HEK293 (cell line): ENCODE results near the gene FSD1.

ENCODE experiments used
- CTCF ChIA-PET: fragments of 350-600 bp; formaldehyde crosslinking; extraction: SDS; loops from one replicate; lab custom pipeline; 2021; ENCODE audit warnings: antibody characterized with exemption; lab: Yijun Ruan, JAX
- POLR2A ChIA-PET: fragments of 300-600 bp; formaldehyde crosslinking; extraction: SDS; loops from one replicate; lab custom pipeline; 2020; ENCODE audit warnings: antibody characterized with exemption, inconsistent platforms; lab: Yijun Ruan, JAX
- H3K27ac ChIP-seq: fragments of 200-500 bp; sonication (Bioruptor generic); 2 replicates; pipeline ENCODE4 v1.5.1; 2014; ENCODE audit warnings: low read depth, low read length, control low read depth, inconsistent platforms; ENCODE audit errors: extremely low read depth
- H3K36me3 ChIP-seq, 2 experiments: fragments of 200-500 bp in 1 of 2; sonication (Bioruptor generic) in 1 of 2; 1 replicate in 1 of 2; 2 replicates in 1 of 2; pipeline ENCODE4 v1.5.1; 2014 to 2017; ENCODE audit warnings: inconsistent platforms in 2 of 2, low read length in 2 of 2; ENCODE audit not compliant: control insufficient read depth in 2 of 2, insufficient read depth in 1 of 2
- H3K4me1 ChIP-seq: fragments of 200-500 bp; sonication (Bioruptor generic); 2 replicates; pipeline ENCODE4 v1.5.1; 2014; ENCODE audit warnings: mild to moderate bottlenecking, low read length, inconsistent platforms; ENCODE audit not compliant: control insufficient read depth, insufficient read depth
- H3K4me3 ChIP-seq: 2 replicates; pipeline ENCODE4 v1.5.1; 2011; ENCODE audit warnings: low read depth, mild to moderate bottlenecking, control low read depth, low read length, moderate library complexity
- H3K9me3 ChIP-seq: fragments of 200-500 bp; sonication (Bioruptor generic); 2 replicates; pipeline ENCODE4 v1.5.1; 2014; ENCODE audit warnings: low read depth, low read length, inconsistent platforms; ENCODE audit not compliant: control insufficient read depth, insufficient read depth
- BCL11B ChIP-seq: fragments of 450-650 bp; formaldehyde crosslinking; IDR thresholded peaks from 2 replicates; pipeline ENCODE4 v1.5.1; 2016; ENCODE audit warnings: low read depth, missing biosample characterization, missing genetic modification characterization
- CTCF ChIP-seq: fragments of 450-650 bp; formaldehyde crosslinking; IDR thresholded peaks from 2 replicates; pipeline ENCODE4 v1.5.1; 2016; ENCODE audit warnings: missing biosample characterization, missing genetic modification characterization
- KLF17 ChIP-seq: fragments of 450-650 bp; formaldehyde crosslinking; IDR thresholded peaks from 2 replicates; pipeline ENCODE4 v1.5.1; 2016; ENCODE audit warnings: missing biosample characterization, missing genetic modification characterization
- PATZ1 ChIP-seq: fragments of 450-650 bp; formaldehyde crosslinking; IDR thresholded peaks from 2 replicates; pipeline ENCODE4 v1.5.1; 2016; ENCODE audit warnings: missing biosample characterization, missing genetic modification characterization
- PRDM10 ChIP-seq: fragments of 450-650 bp; formaldehyde crosslinking; IDR thresholded peaks from 2 replicates; pipeline ENCODE4 v1.5.1; 2016; ENCODE audit warnings: missing biosample characterization, missing genetic modification characterization
- SP2 ChIP-seq: fragments of 450-650 bp; formaldehyde crosslinking; IDR thresholded peaks from 2 replicates; pipeline ENCODE4 v1.5.1; 2016; ENCODE audit warnings: missing biosample characterization, missing genetic modification characterization
- ZBTB7A ChIP-seq: fragments of 450-650 bp; formaldehyde crosslinking; IDR thresholded peaks from 2 replicates; pipeline ENCODE4 v1.5.1; 2016; ENCODE audit warnings: low read depth, missing biosample characterization, missing genetic modification characterization
- ZEB2 ChIP-seq: fragments of 450-650 bp; formaldehyde crosslinking; IDR thresholded peaks from 2 replicates; pipeline ENCODE4 v1.5.1; 2016; ENCODE audit warnings: missing biosample characterization, missing genetic modification characterization
- ZFP37 ChIP-seq: fragments of 450-650 bp; formaldehyde crosslinking; IDR thresholded peaks from 2 replicates; pipeline ENCODE4 v1.5.1; 2016; ENCODE audit warnings: missing biosample characterization, missing genetic modification characterization
- ZNF16 ChIP-seq: fragments of 450-650 bp; formaldehyde crosslinking; IDR thresholded peaks from 2 replicates; pipeline ENCODE4 v1.5.1; 2016; ENCODE audit warnings: low read depth, missing biosample characterization, missing genetic modification characterization
- ZNF202 ChIP-seq: fragments of 450-650 bp; formaldehyde crosslinking; IDR thresholded peaks from 2 replicates; pipeline ENCODE4 v1.5.1; 2016; ENCODE audit warnings: missing biosample characterization, missing genetic modification characterization, borderline replicate concordance
- ZNF26 ChIP-seq: fragments of 450-650 bp; formaldehyde crosslinking; IDR thresholded peaks from 2 replicates; pipeline ENCODE4 v1.5.1; 2016; ENCODE audit warnings: missing biosample characterization, missing genetic modification characterization
- ZNF600 ChIP-seq: fragments of 450-650 bp; formaldehyde crosslinking; IDR thresholded peaks from 2 replicates; pipeline ENCODE4 v1.5.1; 2016; ENCODE audit warnings: missing biosample characterization, missing genetic modification characterization
- ZNF623 ChIP-seq: fragments of 450-650 bp; formaldehyde crosslinking; IDR thresholded peaks from 2 replicates; pipeline ENCODE4 v1.5.1; 2016; ENCODE audit warnings: missing biosample characterization, missing genetic modification characterization
- ZNF654 ChIP-seq: fragments of 450-650 bp; formaldehyde crosslinking; IDR thresholded peaks from 2 replicates; pipeline ENCODE4 v1.5.1; 2016; ENCODE audit warnings: low read depth, missing biosample characterization, missing genetic modification characterization
- ZNF692 ChIP-seq: fragments of 450-650 bp; formaldehyde crosslinking; IDR thresholded peaks from 2 replicates; pipeline ENCODE4 v1.5.1; 2016; ENCODE audit warnings: missing biosample characterization, missing genetic modification characterization

The FSD1 gene

GRCh38 chr19:4350111-4350510, 45.7 kb downstream of the FSD1 start:
- H3K9me3 ChIP-seq = no peaks in the 10 kb centered on the region
- POLR2A ChIA-PET = no interaction called here
- no peak overlapping the region for H3K4me3 ChIP-seq
- TF ChIP-seq ZNF16 (tag by site-specific recombination) = peak; percentile 97
- TF ChIP-seq ZNF623 = peak; percentile 95
- TF ChIP-seq KLF17 (tag by site-specific recombination) = no peak
- CTCF ChIA-PET = interaction anchor here (5.0 kb wide), 1 partner anchor 83 kb away, joined by 92 read pairs; no protein-coding TSS in a partner anchor
- H3K4me1 ChIP-seq = no peaks in the 10 kb centered on the region
- H3K36me3 ChIP-seq = peaks cover 12 to 41% of the 10 kb centered on the region in 2 experiments; a peak in 2 of 3 replicates
- H3K27ac ChIP-seq = no peak overlapping the region

- no peak overlapping the region for H3K27ac ChIP-seq
- peaks cover 12 to 39% of the 10 kb centered on the region in 2 experiments; a peak in 2 of 3 replicates for H3K36me3 ChIP-seq
- ChIA-PET CTCF (interaction anchor here (5.0 kb wide), 1 partner anchor 83 kb away, joined by 92 read pairs; no protein-coding TSS in a partner anchor), POLR2A (no interaction called here)
- H3K4me1 ChIP-seq = no peaks in the 10 kb centered on the region
- TF ChIP-seq PRDM10 (tag by site-specific recombination) (peak; percentile 39; the same call in 1 of the 2 replicates), ZNF202 (tag by site-specific recombination) (no peak)
- no peaks in the 10 kb centered on the region for H3K9me3 ChIP-seq
- no peak overlapping the region for H3K4me3 ChIP-seq
Observed at GRCh38 chr19:4350726-4351125, 46.3 kb downstream of the FSD1 start.

- CTCF ChIA-PET = interaction anchor here (0.6 to 5.0 kb wide), 38 partner anchors 8 to 1037 kb away, joined by 3 to 92 read pairs (median 4); partner anchors contain the start of genes CHAF1A, MPND, SH3GL1 and YJU2
- POLR2A ChIA-PET = interaction anchor here (0.6 to 1.8 kb wide), 6 partner anchors 8 to 1632 kb away, joined by 3 to 28 read pairs (median 4); partner anchors contain the start of gene MPND
- Histone ChIP-seq H3K4me3 (no peak overlapping the region), H3K4me1 (no peaks in the 10 kb centered on the region), H3K36me3 (peaks cover 10 to 25% of the 10 kb centered on the region in 2 experiments; a peak in 2 of 3 replicates), H3K27ac (no peak overlapping the region), H3K9me3 (no peaks in the 10 kb centered on the region)
- TF ChIP-seq ZNF26 (tag by site-specific recombination) = no peak
- peak; percentile 89 for TF ChIP-seq PATZ1 (tag by site-specific recombination)
- peak; percentile 36; the same call in 1 of the 2 replicates for TF ChIP-seq ZNF600 (tag by site-specific recombination)
- peak; percentile 47 for TF ChIP-seq SP2 (tag by site-specific recombination)
- peak; percentile 9; the same call in 1 of the 2 replicates for TF ChIP-seq ZBTB7A (tag by site-specific recombination)
- TF ChIP-seq CTCF = peak; percentile 52; the same call in 1 of the 2 replicates
- no peak for TF ChIP-seq ZFP37
- TF ChIP-seq ZNF654 (tag by site-specific recombination) = peak; percentile 42
- 0 out of 2 replicates have a peak, but pooled peaks have one; percentile 39 for TF ChIP-seq ZNF692
- peak; percentile 47; the same call in 1 of the 2 replicates for TF ChIP-seq BCL11B
- no peak for TF ChIP-seq ZEB2 (tag by site-specific recombination)
Observed at GRCh38 chr19:4352701-4353121, 48.3 kb downstream of the FSD1 start.
